PC-9 (cell line): Measurements from ENCODE around the gene IVD. TPM values are rescaled to one million over a fixed set of nuclear protein-coding genes. Genes with fewer than 3 reads are reported as not detected.

Experiments used
- BruUV-seq: library from RNA; stranded (reverse); fragments of 400-500 nt; replicated peaks from 2 replicates; lab custom pipeline; 2021; lab: Mats Ljungman, UMichigan
- CTCF ChIA-PET: fragments of 300-600 bp; sonication (Branson Sonifier 250); formaldehyde crosslinking; loops from one replicate; lab custom pipeline; 2022; ENCODE audit warnings: antibody characterized with exemption; lab: Charles Lee
- POLR2A ChIA-PET: fragments of 300-600 bp; sonication (Branson Sonifier 250); formaldehyde crosslinking; loops from one replicate; lab custom pipeline; 2022; ENCODE audit warnings: antibody characterized with exemption; ENCODE audit not compliant: unreplicated experiment; lab: Charles Lee
- DNase-seq, 2 experiments: peaks; one replicate each; pipeline versions ENCODE4 v3.0.0 to v3.0.0-alpha.2; 2015 to 2022; ENCODE audit warnings: mixed read lengths in 1 of 2
- H2AFZ ChIP-seq: fragments of 200-600 bp; sonication (generic); 2 replicates; pipeline ENCODE4 v1.8.1; 2017; ENCODE audit warnings: antibody characterized with exemption
- H3F3A ChIP-seq: fragments of 200-600 bp; sonication (generic); 2 replicates; pipeline ENCODE4 v1.8.1; 2017; ENCODE audit warnings: antibody characterized with exemption, mild to moderate bottlenecking, low read depth; ENCODE audit not compliant: insufficient read depth
- H3K27ac ChIP-seq: fragments of 200-600 bp; sonication (generic); 2 replicates; pipeline ENCODE4 v1.6.1; 2016; ENCODE audit warnings: mixed run types
- H3K27me3 ChIP-seq: fragments of 200-600 bp; sonication (generic); 2 replicates; pipeline ENCODE4 v1.6.1; 2016; ENCODE audit warnings: low read depth, mixed run types; ENCODE audit not compliant: insufficient read depth
- H3K36me3 ChIP-seq: fragments of 200-600 bp; sonication (generic); 2 replicates; pipeline ENCODE4 v1.6.1; 2016; ENCODE audit warnings: low read depth, mixed run types
- H3K4me1 ChIP-seq: fragments of 200-600 bp; sonication (generic); replicated peaks from 2 replicates; pipeline ENCODE4 v1.6.1; 2016; ENCODE audit warnings: mixed run types; ENCODE audit not compliant: insufficient read depth
- H3K4me2 ChIP-seq: fragments of 200-600 bp; sonication (generic); 2 replicates; pipeline ENCODE4 v1.6.1; 2017; ENCODE audit warnings: mixed run types
- H3K4me3 ChIP-seq: fragments of 200-600 bp; sonication (generic); 2 replicates; pipeline ENCODE4 v1.6.1; 2016; ENCODE audit warnings: mixed run types
- H3K79me2 ChIP-seq: fragments of 200-600 bp; sonication (generic); 2 replicates; pipeline ENCODE4 v1.6.1; 2017; ENCODE audit warnings: low read depth, mixed run types
- H3K9me2 ChIP-seq: fragments of 200-600 bp; sonication (generic); 2 replicates; pipeline ENCODE4 v1.8.1; 2017; ENCODE audit warnings: mild to moderate bottlenecking; ENCODE audit not compliant: insufficient read depth
- H3K9me3 ChIP-seq: fragments of 200-600 bp; sonication (generic); 2 replicates; pipeline ENCODE4 v1.8.1; 2016; ENCODE audit warnings: low read depth; ENCODE audit not compliant: insufficient read depth
- H4K20me1 ChIP-seq: fragments of 200-600 bp; sonication (generic); 2 replicates; pipeline ENCODE4 v1.8.1; 2017; ENCODE audit not compliant: insufficient read depth
- EZH2 ChIP-seq: fragments of 200-600 bp; sonication (generic); IDR thresholded peaks from 2 replicates; pipeline ENCODE4 v1.8.0; 2017; ENCODE audit warnings: antibody characterized with exemption, low read depth
- intact Hi-C: fragments of 100-400 bp; cut with micrococcal nuclease; formaldehyde crosslinking; loops from one replicate; pipeline ENCODE4 v1.10.0; 2022; ENCODE audit not compliant: unreplicated experiment
- total RNA-seq: library from RNA; stranded (reverse); gene quantifications from 2 replicates; pipeline ENCODE4 v1.2.3, GENCODE V29; 2021
- TF ChIP-seq, protein P1 (sequence below): fragments of 200-600 bp; sonication (generic); conservative IDR thresholded peaks from 2 replicates; pipeline ENCODE4 v1.6.1; 2017; ENCODE audit warnings: mixed run types, antibody characterized with exemption, mild to moderate bottlenecking, moderate library complexity

Gene IVD
- total RNA-seq, 1 experiment from 2014 or later = 82.5 TPM

DNA sequence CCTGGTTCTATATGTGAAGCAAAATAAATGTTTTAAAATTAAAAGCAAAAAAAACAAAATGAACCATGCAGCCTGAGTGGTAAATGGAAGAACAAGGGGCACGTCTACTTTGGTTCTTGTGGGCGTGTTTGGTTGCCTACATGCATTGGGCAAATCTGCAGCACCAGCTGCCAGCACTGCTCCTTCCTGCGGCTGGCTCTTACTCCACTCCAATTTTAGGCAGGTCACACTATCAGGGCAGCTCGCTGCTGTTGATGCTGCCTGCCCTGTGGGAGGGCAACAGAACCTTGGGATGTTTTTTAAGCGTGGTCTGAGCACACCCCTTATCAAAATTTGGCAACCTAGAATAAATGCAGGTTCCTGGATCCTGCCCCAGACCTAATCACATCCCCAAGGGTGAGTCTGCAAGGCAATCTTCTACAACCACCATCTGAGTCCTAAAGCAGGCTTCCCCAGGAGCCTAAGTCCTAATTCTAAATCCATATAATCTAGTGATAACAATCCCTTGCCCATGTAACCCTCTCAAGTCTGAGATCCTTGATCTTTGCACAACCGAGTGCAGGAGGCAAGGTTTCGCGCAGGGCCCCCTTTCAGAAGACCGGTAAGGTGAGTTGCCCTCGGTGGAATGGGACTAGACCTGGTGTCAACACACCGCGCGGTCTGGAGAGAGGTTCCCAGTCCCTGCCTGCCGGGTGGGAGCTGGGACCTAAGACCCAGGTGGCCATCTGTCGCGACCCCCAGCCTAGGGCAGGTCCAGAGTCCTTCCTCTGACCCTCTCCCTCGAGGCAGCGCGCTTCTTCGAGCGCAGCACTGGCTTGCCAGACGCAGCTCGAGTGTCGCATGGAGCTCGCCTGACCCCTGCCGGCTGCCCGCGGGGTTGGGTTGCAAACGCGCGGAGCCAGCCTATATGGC is 15.9 kb downstream of the IVD start:
- no peaks in the 10 kb centered on the region for H3K9me3 ChIP-seq
- H3K4me3 ChIP-seq = no peak overlapping the region
- ChIA-PET POLR2A (no interaction called here), CTCF (interaction anchor here (0.7 to 1.0 kb wide), 4 partner anchors 41 to 1023 kb away, joined by 3 to 7 read pairs (median 4); no protein-coding TSS in a partner anchor)
- no peak overlapping the region for H2AFZ ChIP-seq
- TF ChIP-seq EZH2 = no peak
- no peaks in the 10 kb centered on the region for H3K27me3 ChIP-seq
- H3K4me1 ChIP-seq = peaks cover 20% of the 10 kb centered on the region
- no peaks in the 10 kb centered on the region for H4K20me1 ChIP-seq
- peak overlapping the region; percentile 42 for H3K4me2 ChIP-seq
- DNase-seq = peak in 1 of 2 experiments; percentile 68
- H3K79me2 ChIP-seq = no peaks in the 10 kb centered on the region
- H3K27ac ChIP-seq = peak overlapping the region; percentile 40
- no peaks in the 10 kb centered on the region for H3K36me3 ChIP-seq
- intact Hi-C loops = loop anchor here (1.0 to 10.0 kb wide), 4 partner anchors 39 to 207 kb away; partner anchors contain the start of gene KNSTRN
- H3K9me2 ChIP-seq = no peaks in the 10 kb centered on the region
- H3F3A ChIP-seq = peaks cover 21% of the 10 kb centered on the region
- no TSS peak for BruUV-seq

DNA sequence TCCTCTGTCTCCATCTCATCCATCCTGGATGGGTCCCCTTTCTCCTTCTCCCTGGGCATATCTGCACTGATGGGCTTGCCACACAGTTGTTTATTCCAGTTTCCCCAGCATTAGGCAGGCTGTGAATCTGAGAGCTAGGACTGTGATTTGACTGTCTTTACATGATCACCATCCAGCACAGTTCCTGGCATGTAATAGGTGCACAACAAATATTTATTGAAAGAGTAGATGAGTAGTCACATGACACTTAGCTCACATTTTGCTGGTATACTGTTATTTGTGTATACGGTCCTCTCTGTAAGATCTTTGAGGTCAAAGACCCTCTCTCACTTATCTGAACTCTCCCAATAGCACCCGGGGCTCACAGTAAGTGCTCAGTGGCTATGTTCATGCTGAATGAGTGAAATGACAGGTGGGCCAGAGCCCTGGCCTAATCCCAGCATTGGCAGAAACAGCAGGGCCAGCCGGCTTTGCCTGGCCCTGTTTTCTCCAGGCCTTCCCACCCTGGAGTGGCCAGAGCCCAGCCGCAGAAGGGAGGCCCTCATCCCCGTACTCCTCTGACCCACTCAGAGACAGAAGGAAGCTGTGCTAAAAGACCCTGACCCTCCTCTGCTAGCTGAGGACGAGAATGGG is 19.0 kb downstream of the IVD start:
- Histone ChIP-seq H4K20me1 (no peaks in the 10 kb centered on the region), H3K4me1 (peaks cover 20% of the 10 kb centered on the region), H3K27me3 (no peaks in the 10 kb centered on the region), H3K36me3 (no peaks in the 10 kb centered on the region), H3F3A (peaks cover 20% of the 10 kb centered on the region), H3K9me2 (no peaks in the 10 kb centered on the region), H3K27ac (no peak overlapping the region), H3K4me2 (no peak overlapping the region), H3K9me3 (no peaks in the 10 kb centered on the region), H2AFZ (no peak overlapping the region), H3K4me3 (no peak overlapping the region), H3K79me2 (no peaks in the 10 kb centered on the region)
- ChIA-PET POLR2A (no interaction called here), CTCF (no interaction called here)
- TF ChIP-seq, protein P1, sequence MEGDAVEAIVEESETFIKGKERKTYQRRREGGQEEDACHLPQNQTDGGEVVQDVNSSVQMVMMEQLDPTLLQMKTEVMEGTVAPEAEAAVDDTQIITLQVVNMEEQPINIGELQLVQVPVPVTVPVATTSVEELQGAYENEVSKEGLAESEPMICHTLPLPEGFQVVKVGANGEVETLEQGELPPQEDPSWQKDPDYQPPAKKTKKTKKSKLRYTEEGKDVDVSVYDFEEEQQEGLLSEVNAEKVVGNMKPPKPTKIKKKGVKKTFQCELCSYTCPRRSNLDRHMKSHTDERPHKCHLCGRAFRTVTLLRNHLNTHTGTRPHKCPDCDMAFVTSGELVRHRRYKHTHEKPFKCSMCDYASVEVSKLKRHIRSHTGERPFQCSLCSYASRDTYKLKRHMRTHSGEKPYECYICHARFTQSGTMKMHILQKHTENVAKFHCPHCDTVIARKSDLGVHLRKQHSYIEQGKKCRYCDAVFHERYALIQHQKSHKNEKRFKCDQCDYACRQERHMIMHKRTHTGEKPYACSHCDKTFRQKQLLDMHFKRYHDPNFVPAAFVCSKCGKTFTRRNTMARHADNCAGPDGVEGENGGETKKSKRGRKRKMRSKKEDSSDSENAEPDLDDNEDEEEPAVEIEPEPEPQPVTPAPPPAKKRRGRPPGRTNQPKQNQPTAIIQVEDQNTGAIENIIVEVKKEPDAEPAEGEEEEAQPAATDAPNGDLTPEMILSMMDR = no peak
- no peak for TF ChIP-seq EZH2
- no TSS peak for BruUV-seq
- intact Hi-C loops = loop anchor here (5.0 to 10.0 kb wide), 2 partner anchors 42 to 210 kb away; partner anchors contain the start of gene KNSTRN
- DNase-seq = no peak

DNA sequence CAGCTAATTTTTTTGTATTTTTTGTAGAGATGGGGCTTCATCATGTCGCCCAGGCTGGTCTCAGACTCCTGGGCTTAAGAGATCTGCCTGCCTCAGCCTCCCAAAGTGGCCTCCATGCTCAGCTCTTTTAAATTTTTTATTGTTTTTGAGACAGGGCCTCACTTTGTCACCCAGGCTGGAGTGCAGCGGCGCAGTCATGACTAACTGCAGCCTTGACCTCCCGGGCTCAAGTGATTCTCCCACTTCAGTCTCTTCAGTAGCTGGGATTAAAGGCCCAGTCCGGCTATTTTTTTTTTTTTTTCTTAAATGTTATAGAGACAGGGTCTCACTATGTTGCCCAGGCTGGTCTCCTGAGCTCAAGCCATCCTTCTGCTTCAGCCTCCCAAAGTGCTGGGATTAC is 20.1 kb downstream of the IVD start:
- Histone ChIP-seq H3K36me3 (no peaks in the 10 kb centered on the region), H3F3A (peaks cover 9% of the 10 kb centered on the region; the same call in 1 of the 2 replicates), H3K79me2 (no peaks in the 10 kb centered on the region), H3K9me3 (no peaks in the 10 kb centered on the region), H3K27ac (no peak overlapping the region), H3K27me3 (no peaks in the 10 kb centered on the region), H3K4me1 (peaks cover 12% of the 10 kb centered on the region), H3K9me2 (no peaks in the 10 kb centered on the region), H3K4me2 (no peak overlapping the region), H4K20me1 (no peaks in the 10 kb centered on the region), H3K4me3 (no peak overlapping the region), H2AFZ (no peak overlapping the region)
- DNase-seq = no peak
- intact Hi-C loops = loop anchor here (10.0 kb wide), 1 partner anchor 211 kb away; no protein-coding TSS in a partner anchor
- ChIA-PET POLR2A (no interaction called here), CTCF (interaction anchor here (0.6 kb wide), 1 partner anchor 238 kb away, joined by 6 read pairs; no protein-coding TSS in a partner anchor)
- TF ChIP-seq EZH2 = no peak
- TF ChIP-seq, protein P1 = no peak
- BruUV-seq = no TSS peak
